ENCODE data around the gene PRKAR2B. TPM values are rescaled to one million over a fixed set of nuclear protein-coding genes. Genes with fewer than 3 reads are reported as not detected.
"Not testable (repeated sequence)": the region's sequence is repeated elsewhere in the genome, so short reads cannot be mapped to it uniquely, and the experiment has no call there.

PRKAR2B gene
- total RNA-seq, 1 experiment from 2014 or later = 15.1 TPM

DNA sequence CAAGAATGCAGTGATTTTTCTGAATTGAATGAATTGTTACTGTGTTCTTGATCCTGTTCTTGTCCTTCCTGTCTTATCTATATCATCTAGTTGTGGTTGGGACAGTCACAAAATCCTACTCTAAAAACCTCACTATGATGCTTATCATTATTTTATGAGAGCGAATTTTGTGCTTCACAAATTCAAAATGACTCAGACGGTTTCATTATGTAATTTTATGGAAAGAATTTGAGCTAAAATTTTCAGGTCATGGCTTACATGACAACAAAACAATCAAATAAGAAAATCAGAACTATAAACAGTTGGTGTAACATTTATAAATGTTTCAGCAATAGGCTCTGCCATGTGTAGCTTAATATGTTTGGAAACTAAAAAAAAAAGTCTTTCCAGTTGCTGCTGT is 6.9 kb downstream of the PRKAR2B start:
- H3K4me3 ChIP-seq (replicated peaks in 1 of 2; ENCODE audit: low read depth in 1 of 2, low read length in 2 of 2) = no peak overlapping the region
- RAD21 ChIA-PET (ENCODE audit: low non-redundant PET in 1 of 2, low total read pairs in 2 of 2, uncharacterized antibody in 2 of 2, unreplicated experiment in 2 of 2) = no interaction called here
- H3K36me3 ChIP-seq (ENCODE audit: control insufficient read depth in 1 of 2, insufficient read depth in 2 of 2, low read length in 2 of 2) = no peaks in the 10 kb centered on the region
- H4K20me1 ChIP-seq (ENCODE audit: insufficient read depth) = no peaks in the 10 kb centered on the region
- no peaks in the 10 kb centered on the region for H3K4me1 ChIP-seq (ENCODE audit: control insufficient read depth in 1 of 2, insufficient read depth in 2 of 2, low read length in 2 of 2)
- no peaks in the 10 kb centered on the region for H3K27me3 ChIP-seq (ENCODE audit: insufficient read depth, low read length)
- no peak overlapping the region for H2AFZ ChIP-seq (ENCODE audit: low read depth, low read length, poor library complexity, severe bottlenecking)
- no peaks in the 10 kb centered on the region for H3K79me2 ChIP-seq (ENCODE audit: insufficient read depth, low read length)
- POLR2A ChIA-PET = no interaction called here
- H3K9me2 ChIP-seq (ENCODE audit: insufficient read depth) = no peaks in the 10 kb centered on the region
- no peak for DNase-seq (ENCODE audit: low read depth, low spot score)
- TF ChIP-seq POLR2A (IDR thresholded peaks at IDR 0.05; ENCODE audit: borderline replicate concordance, extremely low read depth, insufficient read depth, insufficient read length) = no peak
- H3K9ac ChIP-seq (ENCODE audit: low read length) = no peak overlapping the region
- CTCF ChIA-PET = no interaction called here
- intact Hi-C loops (cut with micrococcal nuclease) = no loop called here
- no peak for ATAC-seq
- no peak overlapping the region for H3K4me2 ChIP-seq (ENCODE audit: low read length)
- BruUV-seq (replicated peaks) = no TSS peak
- H3K9me3 ChIP-seq (ENCODE audit: control insufficient read depth in 1 of 2, insufficient read depth in 1 of 2, low read depth in 1 of 2, low read length in 2 of 2) = no peaks in the 10 kb centered on the region
- no peak overlapping the region for H3K27ac ChIP-seq (ENCODE audit: low read depth, low read length)

DNA sequence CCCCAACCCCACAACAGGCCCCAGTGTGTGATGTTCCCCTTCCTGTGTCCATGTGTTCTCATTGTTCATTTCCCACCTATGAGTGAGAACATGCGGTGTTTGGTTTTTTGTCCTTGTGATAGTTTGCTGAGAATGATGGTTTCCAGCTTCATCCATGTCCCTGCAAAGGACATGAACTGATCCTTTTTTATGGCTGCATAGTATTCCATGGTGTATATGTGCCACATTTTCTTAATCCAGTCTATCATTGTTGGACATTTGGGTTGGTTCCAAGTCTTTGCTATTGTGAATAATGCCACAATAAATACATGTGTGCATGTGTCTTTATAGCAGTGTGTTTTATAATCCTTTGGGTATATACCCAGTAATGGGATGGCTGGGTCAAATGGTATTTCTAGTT is 10.5 kb downstream of the PRKAR2B start:
- BruUV-seq (replicated peaks); H3K36me3 ChIP-seq (ENCODE audit: control insufficient read depth in 1 of 2, insufficient read depth in 2 of 2, low read length in 2 of 2); H3K4me1 ChIP-seq (ENCODE audit: control insufficient read depth in 1 of 2, insufficient read depth in 2 of 2, low read length in 2 of 2); H2AFZ ChIP-seq (ENCODE audit: low read depth, low read length, poor library complexity, severe bottlenecking); POLR2A ChIA-PET; H3K9me2 ChIP-seq (ENCODE audit: insufficient read depth); CTCF ChIA-PET; intact Hi-C loops (cut with micrococcal nuclease); H3K79me2 ChIP-seq (ENCODE audit: insufficient read depth, low read length); H4K20me1 ChIP-seq (ENCODE audit: insufficient read depth); H3K4me3 ChIP-seq (replicated peaks in 1 of 2; ENCODE audit: low read depth in 1 of 2, low read length in 2 of 2); ATAC-seq; H3K9me3 ChIP-seq (ENCODE audit: control insufficient read depth in 1 of 2, insufficient read depth in 1 of 2, low read depth in 1 of 2, low read length in 2 of 2); RAD21 ChIA-PET (ENCODE audit: low non-redundant PET in 1 of 2, low total read pairs in 2 of 2, uncharacterized antibody in 2 of 2, unreplicated experiment in 2 of 2); H3K4me2 ChIP-seq (ENCODE audit: low read length); H3K9ac ChIP-seq (ENCODE audit: low read length); DNase-seq (ENCODE audit: low read depth, low spot score); H3K27ac ChIP-seq (ENCODE audit: low read depth, low read length); H3K27me3 ChIP-seq (ENCODE audit: insufficient read depth, low read length): not testable (repeated sequence)

DNA sequence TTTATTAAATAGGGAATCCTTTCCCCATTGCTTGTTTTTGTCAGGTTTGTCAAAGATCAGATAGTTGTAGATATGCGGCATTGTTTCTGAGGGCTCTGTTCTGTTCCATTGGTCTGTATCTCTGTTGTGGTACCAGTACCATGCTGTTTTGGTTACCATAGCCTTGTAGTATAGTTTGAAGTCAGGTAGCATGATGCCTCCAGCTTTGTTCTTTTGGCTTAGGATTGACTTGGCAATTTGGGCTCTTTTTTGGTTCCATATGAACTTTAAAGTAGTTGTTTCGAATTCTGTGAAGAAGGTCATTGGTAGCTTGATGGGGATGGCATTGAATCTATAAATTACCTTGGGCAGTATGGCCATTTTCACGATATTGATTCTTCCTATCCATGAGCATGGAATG is 11.6 kb downstream of the PRKAR2B start:
- CTCF ChIA-PET = interaction anchor here (1.3 kb wide), 1 partner anchor 7 kb away, joined by 3 read pairs; no protein-coding TSS in a partner anchor
- not testable (repeated sequence) for BruUV-seq (replicated peaks)

More for the DNA sequence above, 11.6 kb downstream of the PRKAR2B start:
- DNase-seq (ENCODE audit: low read depth, low spot score); H3K4me2 ChIP-seq (ENCODE audit: low read length); RAD21 ChIA-PET (ENCODE audit: low non-redundant PET in 1 of 2, low total read pairs in 2 of 2, uncharacterized antibody in 2 of 2, unreplicated experiment in 2 of 2); H3K27me3 ChIP-seq (ENCODE audit: insufficient read depth, low read length); H3K9me2 ChIP-seq (ENCODE audit: insufficient read depth); ATAC-seq; H3K9me3 ChIP-seq (ENCODE audit: control insufficient read depth in 1 of 2, insufficient read depth in 1 of 2, low read depth in 1 of 2, low read length in 2 of 2); intact Hi-C loops (cut with micrococcal nuclease); H3K4me3 ChIP-seq (replicated peaks in 1 of 2; ENCODE audit: low read depth in 1 of 2, low read length in 2 of 2); POLR2A ChIA-PET; H3K4me1 ChIP-seq (ENCODE audit: control insufficient read depth in 1 of 2, insufficient read depth in 2 of 2, low read length in 2 of 2); H3K79me2 ChIP-seq (ENCODE audit: insufficient read depth, low read length); H3K27ac ChIP-seq (ENCODE audit: low read depth, low read length); H3K9ac ChIP-seq (ENCODE audit: low read length); H4K20me1 ChIP-seq (ENCODE audit: insufficient read depth); H2AFZ ChIP-seq (ENCODE audit: low read depth, low read length, poor library complexity, severe bottlenecking); H3K36me3 ChIP-seq (ENCODE audit: control insufficient read depth in 1 of 2, insufficient read depth in 2 of 2, low read length in 2 of 2): not testable (repeated sequence)
